ENCODE measurements around the gene DNAH17.

DNAH17 gene

DNA sequence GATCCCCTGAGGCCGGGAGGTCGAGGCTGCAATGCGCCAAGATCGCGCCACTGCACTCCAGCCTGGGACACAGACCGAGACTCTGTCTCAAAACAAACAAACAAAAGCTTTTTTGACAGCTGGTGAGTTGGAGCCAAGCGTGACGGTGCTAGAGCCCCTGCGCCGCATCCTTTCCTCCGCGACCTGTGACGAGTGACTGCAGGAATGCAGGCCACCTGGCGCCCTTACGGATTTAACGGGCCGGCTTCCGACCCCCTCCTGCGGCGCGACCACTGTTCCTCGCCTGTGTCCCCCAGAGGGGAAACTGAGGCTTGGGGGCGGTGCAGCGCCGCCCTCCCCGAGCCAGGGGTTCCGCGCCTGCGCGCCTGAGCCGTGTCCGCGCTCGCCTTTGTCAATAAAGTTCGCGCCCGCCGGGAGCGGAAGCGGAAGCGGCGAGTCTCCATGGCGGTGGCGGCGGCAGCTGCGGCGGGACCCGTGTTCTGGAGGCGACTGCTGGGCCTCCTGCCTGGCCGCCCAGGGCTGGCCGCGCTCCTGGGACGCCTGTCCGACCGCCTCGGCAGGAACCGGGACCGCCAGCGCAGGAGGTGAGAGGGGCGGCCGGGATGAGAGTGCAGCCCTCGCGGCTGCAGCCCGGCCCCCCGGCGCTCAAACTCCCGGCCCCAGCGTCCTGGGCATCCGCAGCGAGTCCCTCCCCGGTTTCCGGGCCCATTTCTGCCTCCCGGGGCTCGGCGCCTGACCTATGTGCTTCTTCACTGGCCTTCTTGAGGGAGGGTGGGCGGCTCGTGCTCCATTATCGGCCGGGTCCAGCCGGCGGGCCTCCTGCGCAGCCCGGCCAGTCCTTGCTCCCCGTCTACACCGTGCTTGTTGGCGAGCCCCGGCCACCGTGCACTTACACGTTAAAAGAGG is 198.7 kb downstream of the DNAH17 start, which contains the start of gene PGS1:
Gene PGS1 (plus strand): TSS at position 425 of the 906 bp plus-strand sequence. CDS start 17 bp downstream, at position 442.
- TF ChIP-seq, protein P1, sequence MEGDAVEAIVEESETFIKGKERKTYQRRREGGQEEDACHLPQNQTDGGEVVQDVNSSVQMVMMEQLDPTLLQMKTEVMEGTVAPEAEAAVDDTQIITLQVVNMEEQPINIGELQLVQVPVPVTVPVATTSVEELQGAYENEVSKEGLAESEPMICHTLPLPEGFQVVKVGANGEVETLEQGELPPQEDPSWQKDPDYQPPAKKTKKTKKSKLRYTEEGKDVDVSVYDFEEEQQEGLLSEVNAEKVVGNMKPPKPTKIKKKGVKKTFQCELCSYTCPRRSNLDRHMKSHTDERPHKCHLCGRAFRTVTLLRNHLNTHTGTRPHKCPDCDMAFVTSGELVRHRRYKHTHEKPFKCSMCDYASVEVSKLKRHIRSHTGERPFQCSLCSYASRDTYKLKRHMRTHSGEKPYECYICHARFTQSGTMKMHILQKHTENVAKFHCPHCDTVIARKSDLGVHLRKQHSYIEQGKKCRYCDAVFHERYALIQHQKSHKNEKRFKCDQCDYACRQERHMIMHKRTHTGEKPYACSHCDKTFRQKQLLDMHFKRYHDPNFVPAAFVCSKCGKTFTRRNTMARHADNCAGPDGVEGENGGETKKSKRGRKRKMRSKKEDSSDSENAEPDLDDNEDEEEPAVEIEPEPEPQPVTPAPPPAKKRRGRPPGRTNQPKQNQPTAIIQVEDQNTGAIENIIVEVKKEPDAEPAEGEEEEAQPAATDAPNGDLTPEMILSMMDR (IDR thresholded peaks at IDR 0.05; ENCODE audit: low read depth, low read length) = no peak
- Histone ChIP-seq H3K27ac (peak within 1 kb of the TSS; percentile 82), H3K9me3 (ENCODE audit: severe bottlenecking) (no peaks in the 10 kb centered on the region), H3K27me3 (ENCODE audit: insufficient read depth, low read depth, severe bottlenecking) (no peaks in the 10 kb centered on the region), H3K36me3 (peaks cover 21% of the 10 kb centered on the region), H3K4me3 (ENCODE audit: low read depth, low read length) (peak within 1 kb of the TSS; percentile 94)
- peak; percentile 87 for DNase-seq

- H3K4me3 ChIP-seq (ENCODE audit: low read depth, low read length) = peak overlapping the region; percentile 94
- H3K27me3 ChIP-seq (ENCODE audit: insufficient read depth, low read depth, severe bottlenecking) = no peaks in the 10 kb centered on the region
- H3K27ac ChIP-seq = peak overlapping the region; percentile 82
- H3K9me3 ChIP-seq (ENCODE audit: severe bottlenecking) = no peaks in the 10 kb centered on the region
- peak; percentile 63 for DNase-seq
- H3K36me3 ChIP-seq = peaks cover 18% of the 10 kb centered on the region
- TF ChIP-seq, protein P1 (IDR thresholded peaks at IDR 0.05; ENCODE audit: low read depth, low read length) = no peak
Observed at GRCh38 chr17:78377858-78378224, 199.4 kb downstream of the DNAH17 start.

DNA sequence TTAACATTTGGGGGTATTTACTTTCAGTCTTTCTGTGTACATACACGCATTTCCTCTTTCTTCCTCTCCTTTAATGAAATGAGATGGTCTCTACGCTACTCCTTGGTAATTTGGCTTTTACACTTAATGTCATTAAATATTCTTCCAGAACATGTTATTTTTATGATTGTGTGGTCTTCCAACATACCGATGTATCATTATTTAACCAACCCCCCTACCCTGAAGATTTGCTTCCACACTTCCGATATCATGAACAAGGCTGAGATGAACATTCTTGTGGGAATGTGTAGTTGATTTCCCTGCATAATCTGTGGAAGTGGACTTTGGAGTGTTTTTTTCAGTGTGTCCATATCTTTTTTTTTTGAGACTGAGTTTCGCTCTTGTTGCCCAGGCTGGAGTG is 201.0 kb downstream of the DNAH17 start:
- DNase-seq = no peak
- Histone ChIP-seq H3K9me3 (ENCODE audit: severe bottlenecking) (no peaks in the 10 kb centered on the region), H3K4me3 (ENCODE audit: low read depth, low read length) (no peak overlapping the region), H3K36me3 (peaks cover 10% of the 10 kb centered on the region), H3K27me3 (ENCODE audit: insufficient read depth, low read depth, severe bottlenecking) (no peaks in the 10 kb centered on the region), H3K27ac (no peak overlapping the region)
- TF ChIP-seq, protein P1 (IDR thresholded peaks at IDR 0.05; ENCODE audit: low read depth, low read length) = no peak

GRCh38 chr17:78375401-78376151 is 201.6 kb downstream of the DNAH17 start:
- Histone ChIP-seq H3K27me3 (ENCODE audit: insufficient read depth, low read depth, severe bottlenecking) (no peaks in the 10 kb centered on the region), H3K4me3 (ENCODE audit: low read depth, low read length) (no peak overlapping the region), H3K9me3 (ENCODE audit: severe bottlenecking) (no peaks in the 10 kb centered on the region), H3K36me3 (peaks cover 8% of the 10 kb centered on the region), H3K27ac (no peak overlapping the region)
- TF ChIP-seq, protein P1 (IDR thresholded peaks at IDR 0.05; ENCODE audit: low read depth, low read length) = no peak
- DNase-seq = no peak

DNA sequence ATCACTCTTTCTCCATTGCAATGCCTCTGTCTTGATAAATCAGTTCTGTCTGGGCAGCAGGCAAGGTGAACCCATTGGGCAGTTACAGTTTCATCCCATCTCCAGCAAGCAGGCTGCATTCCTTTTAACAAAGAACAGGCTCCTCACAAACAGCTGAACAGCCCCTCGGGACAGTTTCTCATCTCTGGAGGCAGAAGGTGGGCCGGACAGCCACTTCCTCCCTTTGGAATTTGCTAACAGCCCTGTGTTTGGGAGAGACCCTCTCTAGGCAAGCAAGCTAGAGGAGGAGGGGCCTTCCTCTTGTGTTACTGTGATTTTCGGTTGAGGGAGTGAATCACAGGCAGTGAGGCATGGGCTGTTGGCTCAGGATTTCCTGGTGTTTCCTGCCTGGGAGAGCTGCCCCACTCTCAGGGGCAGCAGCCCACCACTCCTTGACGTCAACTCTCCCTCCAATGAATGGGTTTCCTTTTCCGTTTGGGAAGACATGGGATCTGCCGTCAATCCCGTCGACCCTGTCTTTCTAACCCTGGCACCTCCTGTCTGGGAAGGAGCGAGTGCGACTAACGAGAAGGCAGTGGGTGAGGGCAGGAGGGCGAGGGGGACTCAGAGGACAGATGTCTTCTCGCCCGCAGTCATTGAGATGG is 202.4 kb downstream of the DNAH17 start:
- TF ChIP-seq, protein P1 (IDR thresholded peaks at IDR 0.05; ENCODE audit: low read depth, low read length) = no peak
- H3K4me3 ChIP-seq (ENCODE audit: low read depth, low read length) = no peak overlapping the region
- DNase-seq = no peak
- no peaks in the 10 kb centered on the region for H3K27me3 ChIP-seq (ENCODE audit: insufficient read depth, low read depth, severe bottlenecking)
- no peaks in the 10 kb centered on the region for H3K9me3 ChIP-seq (ENCODE audit: severe bottlenecking)
- no peak overlapping the region for H3K27ac ChIP-seq
- H3K36me3 ChIP-seq = peaks cover 5% of the 10 kb centered on the region; the same call in 1 of the 2 replicates

All from WERI-Rb-1 (cell line).